ENCODE results near the gene KRT80.

The KRT80 gene

GRCh38 chr12:52184813-52185212 lies 7.0 kb downstream of the KRT80 start:
- H3K4me3 ChIP-seq (replicated peaks; ENCODE audit: insufficient read depth, low read length), result no peak overlapping the region
- no peak for DNase-seq (ENCODE audit: low read depth in 1 of 2, low spot score in 1 of 2)
- TF ChIP-seq, protein P1, sequence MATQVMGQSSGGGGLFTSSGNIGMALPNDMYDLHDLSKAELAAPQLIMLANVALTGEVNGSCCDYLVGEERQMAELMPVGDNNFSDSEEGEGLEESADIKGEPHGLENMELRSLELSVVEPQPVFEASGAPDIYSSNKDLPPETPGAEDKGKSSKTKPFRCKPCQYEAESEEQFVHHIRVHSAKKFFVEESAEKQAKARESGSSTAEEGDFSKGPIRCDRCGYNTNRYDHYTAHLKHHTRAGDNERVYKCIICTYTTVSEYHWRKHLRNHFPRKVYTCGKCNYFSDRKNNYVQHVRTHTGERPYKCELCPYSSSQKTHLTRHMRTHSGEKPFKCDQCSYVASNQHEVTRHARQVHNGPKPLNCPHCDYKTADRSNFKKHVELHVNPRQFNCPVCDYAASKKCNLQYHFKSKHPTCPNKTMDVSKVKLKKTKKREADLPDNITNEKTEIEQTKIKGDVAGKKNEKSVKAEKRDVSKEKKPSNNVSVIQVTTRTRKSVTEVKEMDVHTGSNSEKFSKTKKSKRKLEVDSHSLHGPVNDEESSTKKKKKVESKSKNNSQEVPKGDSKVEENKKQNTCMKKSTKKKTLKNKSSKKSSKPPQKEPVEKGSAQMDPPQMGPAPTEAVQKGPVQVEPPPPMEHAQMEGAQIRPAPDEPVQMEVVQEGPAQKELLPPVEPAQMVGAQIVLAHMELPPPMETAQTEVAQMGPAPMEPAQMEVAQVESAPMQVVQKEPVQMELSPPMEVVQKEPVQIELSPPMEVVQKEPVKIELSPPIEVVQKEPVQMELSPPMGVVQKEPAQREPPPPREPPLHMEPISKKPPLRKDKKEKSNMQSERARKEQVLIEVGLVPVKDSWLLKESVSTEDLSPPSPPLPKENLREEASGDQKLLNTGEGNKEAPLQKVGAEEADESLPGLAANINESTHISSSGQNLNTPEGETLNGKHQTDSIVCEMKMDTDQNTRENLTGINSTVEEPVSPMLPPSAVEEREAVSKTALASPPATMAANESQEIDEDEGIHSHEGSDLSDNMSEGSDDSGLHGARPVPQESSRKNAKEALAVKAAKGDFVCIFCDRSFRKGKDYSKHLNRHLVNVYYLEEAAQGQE (IDR thresholded peaks at IDR 0.05; ENCODE audit: insufficient replicate concordance, low read depth), result no peak
- TF ChIP-seq CTCF (IDR thresholded peaks at IDR 0.05; ENCODE audit: insufficient read depth, low read length) (no peak), POLR2AphosphoS5 (IDR thresholded peaks at IDR 0.05; ENCODE audit: low read depth) (no peak), GABPA (IDR thresholded peaks at IDR 0.05; ENCODE audit: low read depth) (no peak), SPI1 (IDR thresholded peaks at IDR 0.05; ENCODE audit: borderline replicate concordance, low read depth) (no peak)
- no peak overlapping the region for H3K27ac ChIP-seq (replicated peaks)
- H3K27me3 ChIP-seq (ENCODE audit: insufficient read depth, poor library complexity, severe bottlenecking), result no peaks in the 10 kb centered on the region

GRCh38 chr12:52183971-52184370 lies 7.8 kb downstream of the KRT80 start:
- no peak for DNase-seq (ENCODE audit: low read depth in 1 of 2, low spot score in 1 of 2)
- TF ChIP-seq POLR2AphosphoS5 (IDR thresholded peaks at IDR 0.05; ENCODE audit: low read depth) (no peak), GABPA (IDR thresholded peaks at IDR 0.05; ENCODE audit: low read depth) (no peak), CTCF (IDR thresholded peaks at IDR 0.05; ENCODE audit: insufficient read depth, low read length) (no peak), SPI1 (IDR thresholded peaks at IDR 0.05; ENCODE audit: borderline replicate concordance, low read depth) (no peak)
- TF ChIP-seq, protein P1 (IDR thresholded peaks at IDR 0.05; ENCODE audit: insufficient replicate concordance, low read depth), result no peak
- H3K27me3 ChIP-seq (ENCODE audit: insufficient read depth, poor library complexity, severe bottlenecking), result no peaks in the 10 kb centered on the region
- H3K27ac ChIP-seq (replicated peaks), result no peak overlapping the region
- no peak overlapping the region for H3K4me3 ChIP-seq (replicated peaks; ENCODE audit: insufficient read depth, low read length)

DNA sequence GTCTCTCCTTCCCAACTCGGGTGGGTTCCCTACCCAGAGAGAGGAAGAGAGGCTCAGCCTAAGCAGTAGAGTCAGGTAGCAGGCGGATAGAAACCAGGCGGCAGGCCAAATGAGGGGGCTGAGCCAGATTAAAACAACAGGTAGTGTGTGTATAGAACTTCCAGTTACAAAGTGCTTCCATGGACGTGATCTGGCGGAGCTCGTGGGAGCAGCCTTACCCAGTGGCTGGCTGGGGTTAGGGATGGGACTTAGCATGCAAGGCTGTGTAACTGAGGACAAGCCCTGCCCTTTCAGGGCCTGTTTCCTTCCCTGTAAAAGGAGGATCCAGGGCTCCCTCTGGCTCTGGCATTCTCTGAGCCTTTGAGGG lies 8.3 kb downstream of the KRT80 start:
- Histone ChIP-seq H3K4me3 (replicated peaks; ENCODE audit: insufficient read depth, low read length) (no peak overlapping the region), H3K27me3 (ENCODE audit: insufficient read depth, poor library complexity, severe bottlenecking) (no peaks in the 10 kb centered on the region), H3K27ac (replicated peaks) (no peak overlapping the region)
- no peak for TF ChIP-seq GABPA (IDR thresholded peaks at IDR 0.05; ENCODE audit: low read depth)
- no peak for TF ChIP-seq SPI1 (IDR thresholded peaks at IDR 0.05; ENCODE audit: borderline replicate concordance, low read depth)
- no peak for TF ChIP-seq POLR2AphosphoS5 (IDR thresholded peaks at IDR 0.05; ENCODE audit: low read depth)
- TF ChIP-seq, protein P1 (IDR thresholded peaks at IDR 0.05; ENCODE audit: insufficient replicate concordance, low read depth), result no peak
- TF ChIP-seq CTCF (IDR thresholded peaks at IDR 0.05; ENCODE audit: insufficient read depth, low read length), result no peak
- DNase-seq (ENCODE audit: low read depth in 1 of 2, low spot score in 1 of 2), result no peak

Data from HL-60 (cell line).